Measurements from ENCODE around the gene RASGRP1. TPM values are rescaled to one million over a fixed set of nuclear protein-coding genes. Genes with fewer than 3 reads are reported as not detected.
A peak's percentile ranks its signal among the peaks of the same experiment; 100 is the strongest.

Gene RASGRP1
- 100 to 1,000 TPM; 175 to 179 TPM for total RNA-seq

DNA sequence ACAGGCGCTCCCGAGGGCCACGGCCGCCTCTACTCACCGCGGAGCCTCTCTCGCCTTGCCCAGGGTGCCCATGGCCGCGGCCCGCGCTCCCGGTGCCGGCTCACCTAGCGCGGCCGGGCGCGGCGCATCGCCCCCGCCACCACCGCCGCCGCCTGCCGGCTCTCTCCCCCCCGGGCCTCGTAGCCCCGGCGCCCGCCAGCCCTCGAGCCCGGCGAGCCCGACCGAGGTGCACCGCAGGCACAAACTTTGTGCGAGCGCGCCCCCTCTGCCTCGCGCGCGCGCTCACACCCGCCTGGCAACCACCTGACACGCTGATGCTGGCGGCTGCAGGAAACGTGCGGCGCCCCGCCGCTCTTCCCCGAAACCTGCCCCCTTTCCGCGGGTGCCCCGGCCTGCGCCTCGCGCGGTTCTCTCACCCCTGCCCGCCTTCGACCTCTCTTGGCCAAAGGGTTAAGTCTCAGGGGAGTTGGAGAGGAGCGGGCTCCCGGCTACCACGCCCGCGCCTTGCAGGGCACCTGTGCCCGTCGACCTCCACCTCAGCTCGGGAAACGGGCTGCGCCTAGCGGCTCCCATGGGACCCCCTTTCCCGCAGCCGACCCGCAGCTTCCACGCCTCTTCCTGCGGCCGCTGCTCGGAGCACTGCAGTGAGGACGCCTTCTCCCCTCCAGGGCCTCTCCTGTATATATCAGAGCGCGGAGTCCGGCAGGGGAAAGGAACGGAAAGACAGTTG lies at the start of gene RASGRP1:
Gene RASGRP1 (minus strand): TSS at position 258 of the 730 bp plus-strand sequence. CDS start 186 bp downstream, at position 72.
- Mint-ChIP-seq H3K4me1 (peaks cover 50% of the 10 kb centered on the region), H3K27me3 (no peaks in the 10 kb centered on the region), H3K36me3 (peaks cover 46% of the 10 kb centered on the region), H3K4me3 (peak within 1 kb of the TSS; percentile 99), H3K27ac (peak within 1 kb of the TSS; percentile 93), H3K9me3 (peaks cover 11% of the 10 kb centered on the region)
- ATAC-seq (ENCODE audit: low read depth) (peak; percentile 79), DNase-seq (peak; percentile 93)
- POLR2A ChIA-PET, result interaction anchor here (0.7 to 10.2 kb wide), 29 partner anchors 10 to 135 kb away, joined by 3 to 275 read pairs (median 5); no protein-coding TSS in a partner anchor

DNA sequence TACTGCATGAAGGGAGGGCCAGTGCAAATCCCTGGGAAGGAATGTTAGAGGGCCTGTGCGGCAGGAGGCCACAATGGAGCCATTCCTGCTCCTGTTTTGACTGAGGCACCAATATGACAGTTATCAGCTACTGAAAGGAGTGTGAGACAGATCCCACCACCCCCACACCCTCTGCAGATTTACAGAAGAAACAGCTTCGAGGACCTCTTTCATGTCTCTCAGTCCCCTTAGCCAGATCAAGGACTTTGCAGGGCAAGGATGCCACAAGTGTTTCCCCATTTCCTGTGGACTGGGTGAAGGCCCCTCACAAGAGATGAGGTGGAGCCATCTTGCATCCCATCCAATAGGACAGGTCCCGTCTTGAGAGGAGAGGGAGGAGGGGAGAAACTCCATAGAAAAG lies 48.5 kb upstream of the RASGRP1 start:
- H3K9me3 Mint-ChIP-seq, result no peaks in the 10 kb centered on the region
- POLR2A ChIA-PET, result interaction anchor here (0.8 to 5.1 kb wide), 8 partner anchors 8 to 71 kb away, joined by 3 to 55 read pairs (median 5); partner anchors contain the start of gene RASGRP1

DNA sequence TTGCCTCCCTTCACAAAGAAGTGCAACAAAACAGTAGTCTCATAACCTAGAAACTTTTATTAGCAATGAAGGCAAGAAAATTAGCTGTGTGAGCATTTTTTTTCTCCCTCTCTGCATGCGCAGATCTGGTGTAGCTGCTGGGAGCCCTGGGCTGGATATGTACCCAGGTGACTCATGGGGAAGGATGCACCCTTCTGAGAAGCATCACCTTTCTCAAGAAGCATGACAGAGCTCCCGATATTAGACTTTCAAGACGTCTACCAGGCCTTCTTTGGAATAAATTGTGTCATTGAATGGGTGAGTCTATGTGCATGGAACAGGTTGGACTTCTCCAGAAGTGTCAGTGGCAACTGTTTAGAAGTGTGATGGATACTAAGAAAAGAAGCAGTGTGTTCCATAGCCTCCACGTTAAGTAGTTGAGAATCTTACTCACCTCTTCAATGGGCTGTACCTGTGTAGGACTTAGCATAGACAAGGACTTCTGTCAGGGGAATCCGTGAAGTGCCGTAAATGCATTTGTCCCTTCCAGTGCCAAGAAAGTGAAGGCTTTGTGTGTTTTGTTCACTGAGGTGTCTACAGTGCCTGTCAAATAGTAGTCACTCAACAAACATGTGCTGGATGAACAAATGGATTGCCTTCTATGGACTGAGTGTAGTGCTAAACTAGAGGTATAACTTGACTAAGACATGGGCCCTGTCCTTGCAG lies 47.7 kb upstream of the RASGRP1 start:
- ATAC-seq (ENCODE audit: low read depth), result no peak
- peaks cover 60% of the 10 kb centered on the region for H3K4me1 Mint-ChIP-seq
- H3K4me3 Mint-ChIP-seq, result peak overlapping the region; percentile 80
- H3K36me3 Mint-ChIP-seq, result peaks cover 4% of the 10 kb centered on the region
- no peaks in the 10 kb centered on the region for H3K9me3 Mint-ChIP-seq
- H3K27me3 Mint-ChIP-seq, result no peaks in the 10 kb centered on the region
- DNase-seq, result no peak
- peak overlapping the region; percentile 97 for H3K27ac Mint-ChIP-seq
- POLR2A ChIA-PET, result interaction anchor here (1.0 to 5.1 kb wide), 16 partner anchors 9 to 86 kb away, joined by 3 to 55 read pairs (median 6); partner anchors contain the start of gene RASGRP1

More for the DNA sequence above, 48.5 kb upstream of the RASGRP1 start:
- no peak for ATAC-seq (ENCODE audit: low read depth)
- no peak for DNase-seq
- Mint-ChIP-seq H3K27me3 (no peaks in the 10 kb centered on the region), H3K4me1 (peaks cover 61% of the 10 kb centered on the region), H3K4me3 (peak overlapping the region; percentile 80), H3K36me3 (peaks cover 4% of the 10 kb centered on the region), H3K27ac (peak overlapping the region; percentile 97)

DNA sequence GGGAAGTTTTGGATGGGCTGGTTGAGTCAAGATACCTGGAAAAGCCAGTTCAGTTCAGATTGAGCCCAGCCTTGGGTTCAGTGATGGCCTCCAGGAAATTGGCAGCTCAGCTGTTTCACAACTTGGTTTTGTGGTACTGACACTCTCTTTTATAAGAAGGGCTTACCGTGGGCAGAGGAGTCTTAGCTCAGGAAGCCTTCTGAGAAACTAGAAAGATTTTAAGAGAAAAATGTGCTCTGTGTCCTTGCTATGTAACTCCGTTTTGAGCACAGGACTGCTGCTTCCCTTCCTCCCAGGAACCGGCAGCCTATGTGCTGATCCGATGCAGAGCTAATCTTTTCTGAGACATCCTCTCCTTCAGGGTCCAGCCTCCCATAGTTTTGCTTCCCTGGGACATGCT lies 46.6 kb upstream of the RASGRP1 start:
- ATAC-seq (ENCODE audit: low read depth) (peak; percentile 84), DNase-seq (peak; percentile 46)
- Mint-ChIP-seq H3K36me3 (peaks cover 6% of the 10 kb centered on the region), H3K27ac (peak overlapping the region; percentile 97), H3K9me3 (no peaks in the 10 kb centered on the region), H3K4me1 (peaks cover 63% of the 10 kb centered on the region), H3K27me3 (no peaks in the 10 kb centered on the region), H3K4me3 (peak overlapping the region; percentile 80)
- POLR2A ChIA-PET, result interaction anchor here (1.0 to 5.1 kb wide), 15 partner anchors 13 to 87 kb away, joined by 3 to 55 read pairs (median 6); partner anchors contain the start of gene RASGRP1

DNA sequence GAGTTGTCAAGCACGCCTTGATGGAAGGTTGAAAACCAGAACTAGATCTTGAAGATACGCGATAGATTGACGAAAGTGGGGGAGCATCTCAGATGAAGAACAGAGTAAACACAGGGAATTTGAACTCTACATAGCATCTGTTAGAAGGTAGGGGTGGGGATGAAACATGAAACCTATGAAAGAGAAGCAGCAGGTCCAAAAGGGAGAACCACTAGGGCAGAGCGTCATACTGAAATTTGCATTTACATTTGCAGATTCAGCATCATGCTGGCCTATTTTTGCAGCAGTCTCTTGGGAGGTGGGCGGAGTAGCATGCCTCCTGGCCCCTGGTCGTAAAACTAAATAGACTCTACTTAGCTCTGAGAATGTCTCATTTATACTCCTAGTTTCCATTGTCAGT lies 46.1 kb upstream of the RASGRP1 start:
- Mint-ChIP-seq H3K4me3 (peak overlapping the region; percentile 80), H3K4me1 (peaks cover 64% of the 10 kb centered on the region), H3K27me3 (no peaks in the 10 kb centered on the region), H3K9me3 (no peaks in the 10 kb centered on the region), H3K27ac (peak overlapping the region; percentile 97), H3K36me3 (peaks cover 6% of the 10 kb centered on the region)
- DNase-seq (no peak), ATAC-seq (ENCODE audit: low read depth) (peak; percentile 71)
- POLR2A ChIA-PET, result interaction anchor here (0.6 to 5.1 kb wide), 14 partner anchors 14 to 85 kb away, joined by 3 to 55 read pairs (median 6); partner anchors contain the start of gene RASGRP1

DNA sequence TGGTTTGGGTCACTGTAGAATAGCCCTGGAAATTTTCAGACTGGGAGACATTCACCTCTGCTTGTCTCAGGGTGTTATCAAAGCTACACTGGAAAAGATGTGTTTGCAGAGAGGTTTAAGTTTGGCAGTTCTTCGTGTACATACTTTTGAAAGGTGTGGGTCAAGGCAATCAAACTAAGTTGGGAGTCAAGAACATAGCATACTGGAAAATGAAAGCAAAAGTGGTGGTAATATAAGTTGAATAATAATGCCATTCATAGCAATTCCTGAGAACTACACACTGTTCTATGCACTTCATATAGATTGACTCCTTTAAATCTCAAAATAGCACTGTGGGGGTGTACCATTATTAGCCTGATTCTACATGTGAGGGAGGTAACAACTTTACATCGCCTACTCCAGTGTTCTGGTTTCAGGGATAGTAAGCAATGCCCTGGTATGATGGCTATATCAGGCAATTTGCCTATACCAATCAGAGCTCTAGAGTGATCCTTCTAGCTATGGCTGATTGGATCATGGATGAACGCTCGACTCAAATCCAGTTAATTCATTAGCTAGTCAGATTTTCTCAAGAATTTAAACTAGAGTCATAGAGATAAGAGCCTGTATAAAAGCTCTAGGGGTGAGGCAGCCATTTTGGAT lies 44.6 kb upstream of the RASGRP1 start:
- Mint-ChIP-seq H3K27ac (peak overlapping the region; percentile 65), H3K9me3 (no peaks in the 10 kb centered on the region), H3K4me3 (peak overlapping the region; percentile 25), H3K27me3 (peaks cover 2% of the 10 kb centered on the region), H3K36me3 (peaks cover 8% of the 10 kb centered on the region), H3K4me1 (peaks cover 66% of the 10 kb centered on the region)
- POLR2A ChIA-PET, result interaction anchor here (3.5 to 5.1 kb wide), 2 partner anchors 42 to 46 kb away, joined by 51 to 55 read pairs; partner anchors contain the start of gene RASGRP1
- DNase-seq (no peak), ATAC-seq (ENCODE audit: low read depth) (no peak)

DNA sequence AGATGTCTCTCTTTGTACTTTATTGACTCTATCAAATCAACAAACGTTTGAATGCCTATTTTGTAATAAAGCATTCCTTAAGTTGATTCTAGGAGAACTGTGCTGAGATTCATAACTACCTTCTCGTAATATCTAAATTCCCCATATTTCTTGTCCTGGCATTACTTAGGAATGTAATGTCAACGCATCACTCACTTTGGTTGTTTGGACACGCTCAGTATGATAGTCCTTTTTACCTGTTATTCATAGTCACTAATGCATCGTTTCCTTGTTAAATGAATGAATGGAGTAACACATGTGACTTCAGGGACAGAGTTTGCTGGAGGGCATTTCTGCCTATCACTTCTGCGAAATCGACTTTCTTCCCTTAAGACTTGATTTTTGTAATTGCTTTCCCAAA lies 44.1 kb upstream of the RASGRP1 start:
- peaks cover 8% of the 10 kb centered on the region for H3K36me3 Mint-ChIP-seq
- peak overlapping the region; percentile 65 for H3K27ac Mint-ChIP-seq
- POLR2A ChIA-PET, result interaction anchor here (3.5 to 5.1 kb wide), 2 partner anchors 43 to 45 kb away, joined by 51 to 55 read pairs; partner anchors contain the start of gene RASGRP1

DNA sequence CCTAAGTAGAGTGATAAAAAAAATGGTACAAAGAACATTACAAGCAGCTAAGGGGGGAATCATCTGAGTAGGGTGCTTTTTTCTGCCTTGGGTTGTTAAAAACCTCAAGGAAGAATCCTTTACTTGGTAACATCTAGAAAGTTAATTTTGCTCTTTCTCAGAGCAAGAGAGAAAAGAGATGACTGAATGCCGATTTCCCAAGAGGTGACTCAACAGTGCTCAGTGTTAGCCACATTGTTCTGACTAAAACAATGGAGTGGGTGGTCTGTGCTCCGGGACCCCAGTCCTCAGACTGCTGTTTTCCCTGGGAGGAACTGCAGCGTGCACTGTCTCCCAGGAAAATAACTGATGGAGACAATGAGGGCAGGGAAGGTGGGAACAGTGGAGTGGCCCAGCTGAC lies 41.1 kb upstream of the RASGRP1 start:
- POLR2A ChIA-PET, result no interaction called here
- no peak for ATAC-seq (ENCODE audit: low read depth)

More for the DNA sequence above, 44.1 kb upstream of the RASGRP1 start:
- Mint-ChIP-seq H3K4me3 (peak overlapping the region; percentile 25), H3K27me3 (peaks cover 2% of the 10 kb centered on the region), H3K4me1 (peaks cover 64% of the 10 kb centered on the region), H3K9me3 (no peaks in the 10 kb centered on the region)
- ATAC-seq (ENCODE audit: low read depth), result no peak
- no peak for DNase-seq

DNA sequence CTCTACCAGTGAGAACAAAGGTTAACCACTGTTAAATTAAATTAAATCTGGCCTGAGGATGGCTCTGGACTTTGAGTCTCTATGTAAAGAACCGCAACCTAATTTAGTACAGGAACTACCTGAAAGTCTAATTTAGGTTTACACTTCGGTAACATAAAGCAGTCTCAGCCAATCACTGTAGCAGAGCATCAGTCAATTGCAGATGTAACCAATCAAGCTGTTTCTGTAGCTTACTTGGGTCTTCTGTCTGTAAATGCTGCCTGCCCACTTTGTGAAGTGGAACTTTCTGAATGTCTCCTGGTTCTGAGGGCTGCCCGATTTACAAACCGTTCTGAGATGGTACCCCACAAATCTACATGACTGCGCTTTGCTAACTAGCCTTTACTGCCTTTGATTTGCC lies 39.1 kb upstream of the RASGRP1 start:
- peaks cover 10% of the 10 kb centered on the region for H3K36me3 Mint-ChIP-seq
- no peak overlapping the region for H3K4me3 Mint-ChIP-seq
- no peak for DNase-seq
- peaks cover 2% of the 10 kb centered on the region for H3K27me3 Mint-ChIP-seq
- H3K9me3 Mint-ChIP-seq, result no peaks in the 10 kb centered on the region
- no peak for ATAC-seq (ENCODE audit: low read depth)
- POLR2A ChIA-PET, result no interaction called here
- no peak overlapping the region for H3K27ac Mint-ChIP-seq
- H3K4me1 Mint-ChIP-seq, result peaks cover 20% of the 10 kb centered on the region

More for the DNA sequence above, 41.1 kb upstream of the RASGRP1 start:
- Mint-ChIP-seq H3K27me3 (peaks cover 2% of the 10 kb centered on the region), H3K36me3 (peaks cover 8% of the 10 kb centered on the region), H3K9me3 (no peaks in the 10 kb centered on the region), H3K4me3 (no peak overlapping the region), H3K27ac (no peak overlapping the region), H3K4me1 (peaks cover 38% of the 10 kb centered on the region)
- DNase-seq, result no peak

DNA sequence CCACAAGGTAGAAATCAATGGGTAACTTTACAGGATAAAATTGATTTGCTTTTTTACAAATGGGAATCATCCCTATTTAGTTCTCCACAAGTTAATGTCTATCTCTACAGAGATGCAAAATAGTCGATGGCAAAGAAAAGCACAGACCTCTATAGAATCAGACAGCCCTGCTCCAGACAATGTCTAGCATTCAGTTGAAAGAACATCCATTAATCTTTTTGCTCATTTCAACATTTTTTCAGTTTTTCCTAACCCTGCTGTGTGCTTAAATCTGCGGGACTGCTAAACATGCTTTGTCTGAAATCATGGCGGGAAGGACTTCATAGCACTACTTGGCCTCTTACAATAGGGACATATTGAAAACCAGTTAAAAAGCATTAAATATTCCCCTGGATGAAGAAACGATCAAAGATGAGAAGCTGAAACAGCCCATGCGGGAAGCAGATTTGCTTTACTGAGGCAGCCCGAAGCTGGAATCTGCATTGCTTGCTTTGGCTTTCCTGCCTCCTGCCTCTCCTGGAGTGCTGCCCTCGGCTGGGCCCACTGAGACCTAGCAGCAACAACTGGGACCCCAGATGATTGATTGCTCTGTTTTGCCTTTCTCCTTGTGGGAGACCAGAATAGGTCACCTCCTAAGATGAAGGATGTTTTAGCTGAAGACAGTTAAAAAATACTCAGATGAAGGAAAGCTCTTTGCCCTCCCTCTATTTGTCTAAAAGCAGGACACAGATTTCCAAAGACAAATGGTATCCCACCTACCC lies 38.5 kb upstream of the RASGRP1 start:
- Mint-ChIP-seq H3K36me3 (peaks cover 6% of the 10 kb centered on the region), H3K27ac (no peak overlapping the region), H3K27me3 (peaks cover 2% of the 10 kb centered on the region), H3K4me1 (peaks cover 14% of the 10 kb centered on the region), H3K9me3 (no peaks in the 10 kb centered on the region), H3K4me3 (no peak overlapping the region)
- DNase-seq (no peak), ATAC-seq (ENCODE audit: low read depth) (no peak)
- POLR2A ChIA-PET, result no interaction called here

DNA sequence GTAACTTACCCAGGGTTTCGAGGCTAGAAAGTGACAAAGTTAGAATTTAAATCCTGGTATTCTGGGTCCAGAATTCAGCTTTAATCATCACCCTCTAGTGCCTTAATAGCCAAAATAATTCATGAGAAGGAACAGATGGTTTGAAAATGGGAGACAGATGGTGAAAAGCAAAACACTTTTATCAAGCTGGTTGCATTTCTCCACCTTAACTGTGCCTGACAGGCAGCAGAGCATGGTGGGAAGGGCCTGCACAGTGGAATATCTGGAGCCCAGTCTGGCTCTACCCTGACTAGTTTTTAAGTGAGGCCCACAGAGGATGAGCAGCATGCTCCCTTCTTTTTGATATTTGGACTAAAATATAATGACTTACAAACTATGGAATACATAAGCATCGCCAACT lies 35.6 kb upstream of the RASGRP1 start:
- POLR2A ChIA-PET, result interaction anchor here (1.7 kb wide), 1 partner anchor 36 kb away, joined by 5 read pairs; no protein-coding TSS in a partner anchor

DNA sequence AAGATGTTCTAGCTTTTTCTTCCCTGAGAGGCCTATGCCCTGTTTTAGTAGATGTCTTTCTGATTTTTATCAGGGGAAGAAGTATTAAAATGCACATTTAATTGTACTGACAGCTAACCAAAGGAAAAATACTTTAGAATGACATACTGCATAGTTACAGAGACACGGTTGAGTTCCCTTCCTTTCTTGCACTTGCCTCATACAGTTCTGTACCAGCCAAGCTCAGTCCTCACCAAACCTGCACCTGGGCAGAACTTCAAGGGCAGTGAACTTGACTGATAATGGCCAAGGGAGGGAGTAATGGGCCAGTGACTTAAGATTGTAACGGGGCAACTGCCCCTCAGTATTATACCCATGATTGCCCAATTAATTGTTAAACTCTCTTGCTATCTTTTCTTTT lies 34.1 kb upstream of the RASGRP1 start:
- no peaks in the 10 kb centered on the region for H3K27me3 Mint-ChIP-seq
- no peak for ATAC-seq (ENCODE audit: low read depth)
- H3K36me3 Mint-ChIP-seq, result peaks cover 4% of the 10 kb centered on the region
- H3K4me3 Mint-ChIP-seq, result no peak overlapping the region
- H3K9me3 Mint-ChIP-seq, result no peaks in the 10 kb centered on the region
- peaks cover 6% of the 10 kb centered on the region for H3K4me1 Mint-ChIP-seq
- H3K27ac Mint-ChIP-seq, result no peak overlapping the region
- POLR2A ChIA-PET, result no interaction called here
- DNase-seq, result no peak

More for the DNA sequence above, 35.6 kb upstream of the RASGRP1 start:
- Mint-ChIP-seq H3K27ac (no peak overlapping the region), H3K36me3 (peaks cover 5% of the 10 kb centered on the region), H3K27me3 (peaks cover 2% of the 10 kb centered on the region), H3K4me1 (peaks cover 9% of the 10 kb centered on the region), H3K4me3 (no peak overlapping the region), H3K9me3 (no peaks in the 10 kb centered on the region)
- DNase-seq (no peak), ATAC-seq (ENCODE audit: low read depth) (no peak)
